Fibroblast of villous mesenchyme (primary cell): ENCODE measurements around the gene TUBA4B. TPM values are rescaled to one million over a fixed set of nuclear protein-coding genes. Genes with fewer than 3 reads are reported as not detected.

Source experiments
- DNase-seq: peaks from one replicate; pipeline ENCODE4 v3.0.0-alpha.2; 2010; ENCODE audit warnings: low read depth
- H3K4me3 ChIP-seq: 2 replicates; pipeline ENCODE4 v1.5.1; 2011; ENCODE audit warnings: low read depth, mild to moderate bottlenecking, low read length
- CTCF ChIP-seq: IDR thresholded peaks from 2 replicates; pipeline ENCODE4 v1.5.1; 2012; ENCODE audit warnings: low read depth, mild to moderate bottlenecking, low read length; ENCODE audit not compliant: insufficient read depth
- total RNA-seq: library from RNA; depleted of rRNA; stranded (reverse); fragments of >200 nt; gene quantifications from 2 replicates; pipeline ENCODE4 v1.2.3, GENCODE V29; 2012

Gene TUBA4B
- total RNA-seq, 1 donor = not detected

GRCh38 chr2:219207884-219208740 lies 44.9 kb upstream of the TUBA4B start:
- no peak for TF ChIP-seq CTCF
- peak overlapping the region; percentile 79 for H3K4me3 ChIP-seq
- DNase-seq = peak; percentile 58

- no peak for DNase-seq
- TF ChIP-seq CTCF = no peak
- no peak overlapping the region for H3K4me3 ChIP-seq
These were observed 43.5 kb upstream of the TUBA4B start for GRCh38 chr2:219209236-219210195.

GRCh38 chr2:219210196-219210885 lies 42.7 kb upstream of the TUBA4B start:
- DNase-seq = no peak
- no peak overlapping the region for H3K4me3 ChIP-seq
- TF ChIP-seq CTCF = no peak

- DNase-seq = no peak
- H3K4me3 ChIP-seq = no peak overlapping the region
- no peak for TF ChIP-seq CTCF
These were observed 42.1 kb upstream of the TUBA4B start for GRCh38 chr2:219210886-219211362.

- no peak overlapping the region for H3K4me3 ChIP-seq
- TF ChIP-seq CTCF = no peak
- DNase-seq = no peak
These were observed 40.0 kb upstream of the TUBA4B start for GRCh38 chr2:219213026-219213415.

GRCh38 chr2:219213486-219214071 lies 39.5 kb upstream of the TUBA4B start:
- no peak overlapping the region for H3K4me3 ChIP-seq
- no peak for TF ChIP-seq CTCF
- no peak for DNase-seq
